CD14-positive monocyte (primary cell): ENCODE data around the gene FNIP1. TPM values are rescaled to one million over a fixed set of nuclear protein-coding genes. Genes with fewer than 3 reads are reported as not detected.
A peak's percentile ranks its signal among the peaks of the same experiment; 100 is the strongest.

Experiments
- DNase-seq, 3 donors: peaks; one replicate each; pipeline ENCODE4 v3.0.0-alpha.2; 2011 to 2022
- H2AFZ ChIP-seq: 2 replicates; pipeline ENCODE4 v1.6.0; 2012; ENCODE audit warnings: mild to moderate bottlenecking, low read depth, low read length, inconsistent platforms; ENCODE audit not compliant: insufficient read depth, poor library complexity, severe bottlenecking
- H3K27ac ChIP-seq, 2 donors: 1 replicate in 1 of 2; 2 replicates in 1 of 2; pipeline ENCODE4 v1.5.1; 2012 to 2013; ENCODE audit warnings: low read length in 2 of 2, control low read depth in 1 of 2, inconsistent platforms in 1 of 2, low read depth in 1 of 2, mild to moderate bottlenecking in 1 of 2
- H3K27me3 ChIP-seq, 2 donors: one replicate each; pipeline versions ENCODE4 v1.6.0 to v1.6.1; 2011 to 2013; ENCODE audit warnings: low read length in 2 of 2; ENCODE audit not compliant: control insufficient read depth in 2 of 2, insufficient read depth in 2 of 2
- H3K36me3 ChIP-seq, 2 donors: replicated peaks in 1 of 2; 1 replicate in 1 of 2; 2 replicates in 1 of 2; pipeline versions ENCODE4 v1.5.1 to v1.6.1; 2012 to 2013; ENCODE audit warnings: low read length in 2 of 2, control low read depth in 1 of 2, inconsistent platforms in 1 of 2, mild to moderate bottlenecking in 1 of 2; ENCODE audit not compliant: insufficient read depth in 2 of 2, control insufficient read depth in 1 of 2
- H3K4me1 ChIP-seq, 2 donors: 1 replicate in 1 of 2; 2 replicates in 1 of 2; pipeline versions ENCODE4 v1.5.1 to v1.6.1; 2012 to 2013; ENCODE audit warnings: low read length in 2 of 2, control low read depth in 1 of 2, inconsistent platforms in 1 of 2, mild to moderate bottlenecking in 1 of 2, moderate library complexity in 1 of 2; ENCODE audit not compliant: insufficient read depth in 2 of 2, control insufficient read depth in 1 of 2
- H3K4me2 ChIP-seq: replicated peaks from 2 replicates; pipeline ENCODE3; 2012; ENCODE audit warnings: low read length, moderate library complexity, mild to moderate bottlenecking; ENCODE audit not compliant: poor library complexity, severe bottlenecking; ENCODE audit errors: extremely low read depth
- H3K4me3 ChIP-seq, 3 experiments: fragments of 200-600 bp in 1 of 3; sonication (generic) in 1 of 3; replicated peaks in 1 of 3; 1 replicate in 2 of 3; 2 replicates in 1 of 3; pipeline ENCODE4 v1.5.1; 2011 to 2013; ENCODE audit warnings: low read length in 3 of 3, mild to moderate bottlenecking in 3 of 3, control low read depth in 2 of 3, low read depth in 2 of 3, inconsistent platforms in 1 of 3, moderate library complexity in 1 of 3
- H3K79me2 ChIP-seq: 2 replicates; pipeline ENCODE4 v1.6.0; 2012; ENCODE audit warnings: mild to moderate bottlenecking, control low read depth, inconsistent platforms, low read length, moderate library complexity; ENCODE audit not compliant: insufficient read depth
- H3K9ac ChIP-seq: 2 replicates; pipeline ENCODE4 v1.6.0; 2017; ENCODE audit warnings: low read length, mild to moderate bottlenecking; ENCODE audit not compliant: insufficient read depth, poor library complexity, severe bottlenecking
- H3K9me3 ChIP-seq, 2 donors: replicated peaks in 1 of 2; 1 replicate in 1 of 2; 2 replicates in 1 of 2; pipeline versions ENCODE4 v1.5.1 to v1.6.1; 2012 to 2013; ENCODE audit warnings: low read length in 2 of 2, control low read depth in 1 of 2; ENCODE audit not compliant: control insufficient read depth in 1 of 2, insufficient read depth in 1 of 2
- H4K20me1 ChIP-seq: 2 replicates; pipeline ENCODE4 v1.6.0; 2012; ENCODE audit warnings: mild to moderate bottlenecking, low read length, control low read depth, moderate library complexity; ENCODE audit not compliant: insufficient read depth
- H3K27ac Mint-ChIP-seq, 7 donors: one replicate each; pipeline ENCODE4 v1.8.0; 2020; ENCODE audit warnings: mild to moderate bottlenecking in 7 of 7, mixed read lengths in 7 of 7, moderate library complexity in 6 of 7, inconsistent platforms in 2 of 7
- H3K27me3 Mint-ChIP-seq, 3 donors: one replicate each; pipeline ENCODE4 v1.8.0; 2021 to 2022; ENCODE audit warnings: low read depth in 3 of 3, mild to moderate bottlenecking in 3 of 3, mixed read lengths in 3 of 3, moderate library complexity in 3 of 3, inconsistent platforms in 1 of 3
- H3K36me3 Mint-ChIP-seq, 2 donors: one replicate each; pipeline ENCODE4 v1.8.0; 2020; ENCODE audit warnings: mixed read lengths in 2 of 2, inconsistent platforms in 1 of 2, mild to moderate bottlenecking in 1 of 2
- H3K4me1 Mint-ChIP-seq: one replicate; pipeline ENCODE4 v1.8.0; 2020; ENCODE audit warnings: mild to moderate bottlenecking, mixed read lengths
- H3K4me3 Mint-ChIP-seq, 2 donors: one replicate each; pipeline ENCODE4 v1.8.0; 2020; ENCODE audit warnings: mild to moderate bottlenecking in 2 of 2, mixed read lengths in 2 of 2, moderate library complexity in 1 of 2
- H3K9me3 Mint-ChIP-seq, 7 donors: one replicate each; pipeline ENCODE4 v1.8.0; 2020 to 2022; ENCODE audit warnings: mixed read lengths in 7 of 7, mild to moderate bottlenecking in 6 of 7, moderate library complexity in 6 of 7, inconsistent platforms in 2 of 7
- CTCF ChIP-seq: fragments of 200-600 bp; IDR thresholded peaks from one replicate; pipeline ENCODE4 v1.8.0; 2022; ENCODE audit warnings: antibody characterized with exemption, mild to moderate bottlenecking
- WGBS: methylation state at CpG from one replicate; pipeline ENCODE4 v1.1.5; 2013; ENCODE audit warnings: missing lambda C conversion rate; ENCODE audit not compliant: insufficient coverage; 5-methylcytosine and 5-hydroxymethylcytosine counted together
- intact Hi-C, 2 donors: fragments of 100-400 bp; cut with micrococcal nuclease; formaldehyde crosslinking; loops; one replicate each; pipeline versions ENCODE4 v1.15.0 to v1.15.1; 2023
- polyA plus RNA-seq, 3 donors: library from polyadenylated mRNA; depleted of rRNA in 1 of 3; unstranded in 2 of 3; stranded (reverse) in 1 of 3; fragments of 300-500 nt in 2 of 3; fragments of >200 nt in 1 of 3; fragmentation: Illumina TruSeq in 2 of 3; gene quantifications; 1 replicate in 2 of 3; 2 replicates in 1 of 3; pipeline ENCODE4 v1.2.3, GENCODE V29; 2012 to 2021

Gene FNIP1
- polyA plus RNA-seq, 3 donors = 13.6 to 17.3 (median 16.3) TPM

DNA sequence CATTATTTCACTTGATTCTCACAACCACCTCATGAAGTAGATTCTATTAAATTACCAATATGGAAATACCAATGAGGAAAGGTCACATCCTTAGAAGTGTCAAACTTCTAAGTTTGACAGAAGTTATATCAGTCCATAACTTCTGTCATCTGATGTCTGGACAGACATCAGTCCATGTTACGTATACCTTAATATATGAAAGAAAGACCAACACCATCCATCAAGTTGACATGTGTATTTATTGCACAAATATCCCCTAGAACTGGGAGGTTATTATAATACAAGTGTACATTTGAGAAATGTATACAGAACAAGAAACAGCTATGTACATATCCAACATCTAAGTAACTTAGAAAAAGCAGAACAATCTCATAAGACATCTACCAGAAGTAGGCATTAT is 155.3 kb downstream of the FNIP1 start:
- TF ChIP-seq CTCF = no peak
- Mint-ChIP-seq H3K4me3 (no peak overlapping the region), H3K9me3 (no peaks in the 10 kb centered on the region), H3K4me1 (peaks cover 10% of the 10 kb centered on the region), H3K27me3 (peaks cover 0 to 1% (median 0%) of the 10 kb centered on the region in 3 donors), H3K36me3 (peaks cover 30 to 31% of the 10 kb centered on the region in 2 donors), H3K27ac (peak overlapping the region in 1 of 7 donors; percentile 6)
- Histone ChIP-seq H3K27me3 (no peaks in the 10 kb centered on the region), H3K4me2 (no peak overlapping the region), H3K27ac (no peak overlapping the region), H2AFZ (no peak overlapping the region), H3K9me3 (no peaks in the 10 kb centered on the region), H4K20me1 (no peaks in the 10 kb centered on the region), H3K36me3 (peaks cover 25 to 43% of the 10 kb centered on the region in 2 donors), H3K4me1 (peaks cover 5 to 18% of the 10 kb centered on the region in 2 donors), H3K79me2 (peaks cover 3% of the 10 kb centered on the region), H3K4me3 (no peak overlapping the region), H3K9ac (no peak overlapping the region)
- WGBS = no CpG with 5 or more reads among the region's 1 CpG
- intact Hi-C loops = no loop called here
- no peak for DNase-seq

DNA sequence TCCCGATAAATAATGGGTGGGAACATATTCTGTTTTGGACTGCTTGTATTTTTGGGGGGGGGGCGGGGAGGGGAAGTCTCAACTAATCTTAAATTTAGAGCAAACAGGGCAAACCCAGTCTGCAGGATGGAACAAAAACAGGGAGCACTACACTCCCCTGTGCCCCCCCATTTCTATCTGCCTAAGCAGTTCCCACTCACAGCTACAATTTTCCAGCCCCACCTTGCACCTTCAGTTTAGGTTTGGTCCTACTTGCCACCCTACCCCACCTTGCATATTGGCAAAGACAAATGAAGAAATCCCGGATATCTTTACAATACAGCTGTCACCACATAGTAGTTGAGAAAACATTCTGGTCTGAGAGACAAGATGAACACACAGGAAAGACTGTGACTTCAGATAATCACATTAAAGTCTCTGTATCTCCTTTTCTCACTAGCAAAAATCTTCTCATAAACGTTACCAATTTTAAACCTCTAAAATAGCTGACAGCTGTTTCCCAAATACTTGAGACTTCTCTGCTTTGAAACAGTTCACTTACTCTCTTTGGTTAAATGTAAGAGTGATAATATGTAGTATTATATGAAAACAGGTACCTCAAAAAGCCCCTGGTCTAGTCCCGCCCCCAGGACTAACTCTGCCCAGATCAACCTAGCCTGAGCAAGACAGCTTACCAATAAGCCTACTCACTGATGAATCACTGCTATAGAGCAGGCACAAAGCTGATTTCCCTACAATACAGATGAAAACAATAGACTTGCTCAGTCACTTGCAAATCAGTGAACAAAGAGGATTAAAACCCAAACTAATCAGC is 156.6 kb downstream of the FNIP1 start:
- WGBS = 40% methylated on average over 1 of the region's 5 CpGs
- intact Hi-C loops = no loop called here
- no peak overlapping the region for H3K9ac ChIP-seq

More for the DNA sequence above, 156.6 kb downstream of the FNIP1 start:
- Mint-ChIP-seq H3K27ac (peak overlapping the region in 3 of 7 donors; percentile 36 to 65 (median 48)), H3K4me3 (no peak overlapping the region), H3K27me3 (peaks cover 0 to 1% (median 0%) of the 10 kb centered on the region in 3 donors), H3K4me1 (peaks cover 14% of the 10 kb centered on the region), H3K9me3 (no peaks in the 10 kb centered on the region), H3K36me3 (peaks cover 21 to 24% of the 10 kb centered on the region in 2 donors)
- Histone ChIP-seq H4K20me1 (no peaks in the 10 kb centered on the region), H3K4me2 (no peak overlapping the region), H2AFZ (no peak overlapping the region), H3K27me3 (no peaks in the 10 kb centered on the region), H3K4me1 (peaks cover 10 to 20% of the 10 kb centered on the region in 2 donors), H3K4me3 (no peak overlapping the region), H3K27ac (no peak overlapping the region), H3K79me2 (no peaks in the 10 kb centered on the region), H3K36me3 (peaks cover 18 to 30% of the 10 kb centered on the region in 2 donors), H3K9me3 (no peaks in the 10 kb centered on the region)
- TF ChIP-seq CTCF = no peak
- peak in 2 of 3 donors; percentile 7 to 33 for DNase-seq
